ENCODE results near the gene PLCB1. TPM values are rescaled to one million over a fixed set of nuclear protein-coding genes. Genes with fewer than 3 reads are reported as not detected.
A peak's percentile ranks its signal among the peaks of the same experiment; 100 is the strongest.
"Not testable (repeated sequence)": the region's sequence is repeated elsewhere in the genome, so short reads cannot be mapped to it uniquely, and the experiment has no call there.

Gene PLCB1
- polyA plus RNA-seq, 1 donor = 8.5 TPM

- DNase-seq (ENCODE audit: low read depth) = no peak
Observed at GRCh38 chr20:8602389-8603116, 470.5 kb downstream of the PLCB1 start.

- DNase-seq (ENCODE audit: low read depth) = no peak
Observed at GRCh38 chr20:8608470-8608869, 476.4 kb downstream of the PLCB1 start.

DNA sequence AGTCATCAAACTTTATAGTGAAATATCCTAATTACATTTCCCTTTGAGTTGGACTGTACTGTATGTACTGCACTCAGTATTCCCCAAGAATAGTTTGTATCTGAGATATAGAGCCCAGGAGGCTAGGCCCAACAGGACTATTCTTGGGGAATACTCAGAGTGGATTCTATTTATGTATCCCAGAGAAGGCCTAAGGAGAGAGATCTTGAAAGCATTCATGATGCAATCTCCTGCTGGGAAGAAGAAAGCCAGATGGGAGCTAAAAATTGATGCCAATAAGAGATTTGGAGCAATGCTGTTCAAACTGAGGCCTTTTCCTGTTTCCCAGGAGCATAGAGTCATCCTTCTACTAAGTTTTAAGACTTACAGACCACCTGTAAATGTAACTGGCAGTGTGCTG lies 484.7 kb downstream of the PLCB1 start:
- DNase-seq (ENCODE audit: low read depth) = no peak

DNA sequence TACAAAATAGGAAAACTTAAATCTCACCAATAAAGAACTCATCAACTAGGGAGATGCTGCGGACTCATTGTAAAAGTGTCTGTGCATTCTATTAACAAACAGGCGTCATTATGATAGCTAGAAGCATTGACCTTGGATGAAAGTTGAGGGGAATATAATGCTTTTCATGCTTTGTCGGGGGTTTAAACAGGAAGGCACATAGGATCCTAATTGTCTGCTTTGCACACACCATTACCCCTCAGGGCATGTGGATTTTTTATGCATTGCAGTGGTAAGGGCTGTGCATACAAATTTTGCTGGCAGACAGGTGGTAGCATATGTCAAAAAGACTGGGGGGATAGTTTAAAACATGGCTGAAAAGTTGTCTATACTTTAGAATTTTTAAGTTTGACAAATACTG lies 488.9 kb downstream of the PLCB1 start:
- DNase-seq (ENCODE audit: low read depth) = no peak

DNA sequence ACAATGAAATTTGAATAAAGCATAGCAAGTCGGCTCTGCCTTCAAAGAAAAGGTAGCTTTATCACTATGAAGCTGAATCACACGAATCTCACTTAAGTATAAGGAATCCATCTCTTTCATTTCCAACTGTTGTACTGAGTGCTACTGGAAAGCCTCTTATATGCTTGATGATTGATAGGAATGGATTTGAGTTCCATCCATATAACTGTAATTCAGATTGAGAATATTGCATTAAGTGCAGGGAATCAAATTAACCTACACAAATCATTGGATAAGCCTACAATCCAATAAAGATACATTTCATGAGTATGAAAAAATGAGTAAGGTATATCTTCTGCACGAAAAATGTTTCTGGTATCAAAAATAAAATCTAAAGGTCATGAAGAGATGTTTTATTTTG lies 492.0 kb downstream of the PLCB1 start:
- DNase-seq (ENCODE audit: low read depth) = no peak

GRCh38 chr20:8624616-8625015 lies 492.6 kb downstream of the PLCB1 start:
- DNase-seq (ENCODE audit: low read depth) = no peak

DNA sequence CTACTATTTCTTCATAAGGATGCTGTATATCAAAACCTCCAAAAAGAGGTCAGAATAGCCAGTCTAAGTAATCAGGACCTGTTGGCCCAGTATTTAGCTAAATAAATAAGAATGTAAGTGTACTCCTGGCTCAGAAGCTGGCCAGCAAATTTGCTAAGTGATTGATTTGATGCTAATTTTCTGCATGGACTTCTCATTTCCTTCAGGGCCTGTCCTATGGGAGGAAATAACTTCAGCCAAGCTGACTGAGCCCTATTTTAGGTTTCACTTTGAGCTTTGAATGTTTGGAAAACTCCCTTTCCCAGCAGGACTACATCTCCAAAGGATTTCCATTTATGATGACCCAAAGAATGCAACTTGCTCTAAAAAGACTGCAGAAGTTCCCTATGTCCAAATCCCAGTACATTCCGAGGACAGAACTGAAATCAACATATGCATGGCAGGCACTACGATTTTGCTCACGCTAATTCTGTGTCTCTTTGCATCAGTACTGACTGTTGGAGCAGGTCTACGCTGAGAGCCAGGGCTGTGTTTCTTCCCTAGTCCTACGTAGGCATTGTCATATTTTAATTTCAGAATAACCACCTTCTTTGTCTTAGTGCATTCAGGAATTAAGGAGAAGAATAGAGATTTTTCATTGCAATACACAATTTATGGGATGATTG lies 495.4 kb downstream of the PLCB1 start:
- no peak for DNase-seq (ENCODE audit: low read depth)

DNA sequence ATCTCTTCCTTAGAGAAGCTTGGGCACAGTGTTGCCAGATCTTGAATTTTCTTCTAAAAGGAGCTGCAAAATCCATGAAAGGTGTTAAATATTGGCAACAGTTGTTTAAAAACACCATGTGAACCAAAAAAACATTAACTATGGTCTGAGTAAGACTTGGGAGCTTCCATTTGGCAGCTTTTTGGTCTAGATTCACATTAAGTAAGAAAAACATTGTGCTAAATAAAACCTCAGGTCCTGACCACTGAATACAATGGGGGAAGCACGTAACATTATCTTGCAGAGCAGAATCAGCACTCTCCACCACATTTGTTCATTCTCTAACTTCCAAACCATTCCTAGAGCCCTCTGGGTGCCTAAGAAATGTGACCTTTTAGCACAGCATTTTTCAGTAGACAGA lies 499.2 kb downstream of the PLCB1 start:
- DNase-seq (ENCODE audit: low read depth) = no peak

DNA sequence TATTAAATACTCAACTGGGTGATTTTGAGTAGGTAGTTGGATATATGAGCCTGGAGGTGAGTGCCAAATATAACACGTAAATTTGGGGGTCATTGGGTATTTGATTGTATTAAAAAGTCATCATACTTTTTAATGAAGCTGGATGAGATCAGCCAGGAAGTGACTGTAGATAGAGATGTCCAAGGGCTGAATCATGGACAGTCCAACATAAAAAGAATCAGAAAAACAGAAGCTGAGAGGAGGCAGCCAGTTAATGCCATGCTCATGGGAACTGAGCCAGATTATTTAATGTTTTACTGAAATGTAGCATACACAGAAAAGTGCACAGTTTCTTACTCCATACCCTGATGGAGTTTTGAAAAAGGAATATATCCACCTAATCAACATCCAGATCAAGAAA lies 501.3 kb downstream of the PLCB1 start:
- DNase-seq (ENCODE audit: low read depth) = no peak

DNA sequence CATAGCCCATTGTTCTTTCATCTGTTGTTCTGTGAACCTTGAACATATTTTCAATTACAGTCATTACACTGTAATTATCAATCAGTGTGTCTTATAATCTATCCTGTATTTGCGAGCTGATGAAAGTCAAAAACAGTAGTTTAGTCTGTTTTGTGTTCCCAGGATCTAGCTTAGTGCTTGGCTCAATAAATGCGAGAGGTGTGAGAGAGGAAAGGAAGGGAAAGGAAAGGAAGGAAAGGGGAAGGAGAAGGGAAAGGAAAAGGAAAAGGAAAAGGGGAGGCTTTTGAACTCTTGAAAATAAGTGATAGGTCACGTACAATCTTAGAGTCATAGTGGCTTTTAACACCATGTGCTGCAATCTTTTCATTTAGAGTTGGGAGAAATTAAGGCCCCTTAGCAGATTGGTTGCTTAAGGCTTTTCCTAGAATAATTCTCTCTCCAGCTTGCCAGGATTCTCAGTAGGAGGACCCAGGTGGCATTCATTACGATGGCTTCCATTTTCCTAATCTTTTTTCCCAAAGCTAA lies 503.0 kb downstream of the PLCB1 start:
- DNase-seq (ENCODE audit: low read depth) = no peak

- no peak for DNase-seq (ENCODE audit: low read depth)
Observed at GRCh38 chr20:8635837-8636236, 503.8 kb downstream of the PLCB1 start.

DNA sequence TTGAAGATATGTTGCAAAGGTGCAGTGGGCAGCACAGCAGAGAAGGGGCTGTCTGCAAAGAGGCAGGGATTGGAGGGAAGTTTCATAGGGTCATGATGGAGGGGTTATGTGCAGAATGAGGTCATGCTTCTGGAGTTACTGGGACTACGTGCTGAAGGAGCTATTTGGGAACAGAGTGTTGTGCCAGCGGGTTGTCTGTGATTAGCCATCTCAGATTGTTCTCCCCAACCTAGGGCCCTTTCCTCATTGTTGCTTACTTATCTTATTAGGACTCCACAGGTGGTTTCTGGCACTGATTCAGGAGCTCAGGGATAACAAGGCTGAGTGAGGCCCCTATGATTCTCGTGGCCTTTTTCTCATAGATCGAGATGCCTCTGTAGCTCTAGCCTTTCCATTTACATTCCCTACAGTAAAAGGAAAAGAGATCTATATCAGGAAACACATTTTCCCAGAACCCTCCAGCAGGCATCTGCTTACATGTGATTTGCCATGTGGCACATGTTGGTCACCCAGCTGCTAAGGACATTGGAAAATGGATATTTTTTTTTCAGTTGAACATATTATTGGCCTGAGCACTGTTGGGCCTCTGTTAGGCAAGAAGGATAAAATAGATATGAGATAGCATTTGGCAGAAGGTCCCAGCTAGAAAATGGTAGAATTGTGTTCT lies 507.2 kb downstream of the PLCB1 start:
- no peak for DNase-seq (ENCODE audit: low read depth)

- DNase-seq (ENCODE audit: low read depth) = no peak
Observed at GRCh38 chr20:8640461-8640860, 508.4 kb downstream of the PLCB1 start.

DNA sequence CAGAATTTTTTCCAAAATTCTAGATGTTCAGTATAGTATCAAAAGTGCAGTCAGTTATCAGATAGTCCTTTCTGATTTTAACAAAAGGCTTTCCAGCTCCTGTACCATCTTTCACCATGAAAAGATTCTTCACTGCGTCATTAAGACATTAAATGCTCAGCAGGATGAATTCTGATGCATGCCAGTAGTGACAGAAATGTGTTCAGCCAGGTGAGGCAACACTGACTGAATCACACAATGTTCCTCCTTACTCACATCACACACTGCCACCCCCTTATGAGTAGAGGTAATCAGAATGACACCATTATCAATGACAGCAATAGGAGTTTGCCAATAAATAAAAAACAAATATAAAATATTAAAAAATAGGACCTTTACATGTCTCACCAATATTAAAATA lies 510.2 kb downstream of the PLCB1 start:
- no peak for DNase-seq (ENCODE audit: low read depth)

GRCh38 chr20:8644468-8644867 lies 512.4 kb downstream of the PLCB1 start:
- not testable (repeated sequence) for DNase-seq (ENCODE audit: low read depth)

GRCh38 chr20:8645326-8645725 lies 513.3 kb downstream of the PLCB1 start:
- no peak for DNase-seq (ENCODE audit: low read depth)

- peak; percentile 77 for DNase-seq (ENCODE audit: low read depth)
Observed at GRCh38 chr20:8646033-8646441, 514.0 kb downstream of the PLCB1 start.

GRCh38 chr20:8646716-8647115 lies 514.6 kb downstream of the PLCB1 start:
- no peak for DNase-seq (ENCODE audit: low read depth)

DNA sequence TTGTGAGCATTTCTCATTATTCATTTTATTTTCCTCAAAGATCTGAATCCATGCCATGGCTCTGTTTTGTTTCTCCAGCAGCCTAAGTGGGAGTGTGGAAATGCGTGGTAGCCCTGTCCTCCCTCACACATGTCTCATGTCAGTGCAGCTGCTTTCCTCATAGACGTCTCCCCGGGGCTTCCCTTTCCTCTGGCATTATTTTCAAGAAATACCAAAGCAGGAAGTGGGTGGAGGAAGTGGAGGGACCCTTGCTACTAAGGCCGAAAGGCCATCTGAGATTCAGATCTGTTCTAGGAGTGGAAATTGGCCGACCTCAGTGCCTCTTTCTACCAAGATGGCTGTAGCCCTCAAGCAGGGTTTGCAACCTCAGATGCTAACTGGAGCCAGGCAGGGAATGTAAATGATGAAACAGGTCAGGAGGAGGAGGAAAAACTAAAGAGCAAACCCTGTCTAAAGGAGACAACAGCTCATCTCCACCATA lies 515.9 kb downstream of the PLCB1 start:
- DNase-seq (ENCODE audit: low read depth) = no peak

DNA sequence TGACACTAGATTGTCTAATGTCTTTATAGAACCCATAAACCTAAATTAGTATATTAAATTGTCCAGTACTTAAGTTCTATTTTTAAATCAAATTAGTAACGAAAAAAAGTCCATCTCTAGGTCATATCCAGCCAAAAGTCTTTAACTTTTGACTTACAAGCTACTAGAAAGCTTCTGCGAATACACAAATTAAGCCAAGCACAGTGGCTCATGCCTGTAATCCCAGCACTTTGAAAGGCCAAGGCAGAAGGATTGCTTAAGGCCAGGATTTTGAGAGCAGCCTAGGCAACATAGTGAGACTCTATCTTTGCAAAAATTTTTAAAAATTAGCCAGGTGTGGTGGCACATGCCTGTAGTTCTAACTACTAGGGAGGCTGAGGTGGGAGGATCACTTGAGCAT lies 516.4 kb downstream of the PLCB1 start:
- no peak for DNase-seq (ENCODE audit: low read depth)

DNA sequence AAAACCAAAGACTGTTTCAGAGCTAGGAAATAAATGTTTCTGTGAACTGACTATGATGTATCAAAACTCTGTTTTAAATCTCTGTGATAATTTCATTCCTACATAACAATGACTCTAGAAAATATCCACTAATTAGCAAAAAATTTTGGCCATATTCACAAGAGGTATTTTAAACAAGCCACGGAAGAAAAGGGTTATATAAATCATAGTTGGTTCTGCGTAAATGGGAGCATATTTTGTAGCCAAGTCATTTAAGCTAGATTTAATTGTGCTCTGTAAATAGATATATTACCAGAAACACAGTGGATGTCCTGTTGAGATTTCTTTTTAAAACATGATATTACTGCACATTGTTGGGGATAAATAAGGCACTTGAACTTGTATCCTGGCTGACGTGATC lies 520.3 kb downstream of the PLCB1 start:
- no peak for DNase-seq (ENCODE audit: low read depth)

DNA sequence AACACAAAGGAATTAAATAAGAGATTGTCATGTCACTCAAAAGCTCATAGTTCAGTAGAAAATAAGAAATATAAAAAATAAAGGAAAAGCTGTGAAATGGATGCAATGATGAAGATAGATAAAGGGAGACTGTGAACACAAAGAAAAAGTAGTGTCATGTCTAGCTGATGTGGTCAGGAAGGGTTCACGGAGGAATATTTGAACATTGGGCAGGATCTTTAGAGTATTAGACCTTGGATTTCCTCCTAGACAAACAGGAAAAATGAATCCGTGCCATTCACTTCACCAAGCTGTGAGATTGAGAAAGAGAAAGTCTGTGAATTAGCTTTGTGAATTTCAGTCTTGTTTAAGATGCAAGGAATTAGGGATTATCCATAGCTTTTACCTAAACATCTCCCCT lies 522.4 kb downstream of the PLCB1 start:
- DNase-seq (ENCODE audit: low read depth) = no peak

GRCh38 chr20:8656335-8656734 lies 524.3 kb downstream of the PLCB1 start:
- no peak for DNase-seq (ENCODE audit: low read depth)

Data from forelimb muscle (tissue), 1 donor.